SK-N-SH (cell line): ENCODE results near the gene TAF1B. TPM values are rescaled to one million over a fixed set of nuclear protein-coding genes. Genes with fewer than 3 reads are reported as not detected.

Experiments used
- CTCF ChIA-PET: fragments of 300-600, 350-600 bp; formaldehyde crosslinking; extraction: SDS; loops from one replicate; lab custom pipeline; 2021; lab: Yijun Ruan, JAX
- POLR2A ChIA-PET: fragments of 350-600 bp; sonication (Branson Sonifier 250); formaldehyde crosslinking; extraction: SDS; loops from one replicate; lab custom pipeline; 2020; ENCODE audit warnings: antibody characterized with exemption, inconsistent platforms; lab: Yijun Ruan, JAX
- DNase-seq: peaks from one replicate; pipeline ENCODE4 v3.0.0; 2012
- H2AFZ ChIP-seq: fragments of 200-600 bp; sonication (generic); 2 replicates; pipeline ENCODE4 v1.8.1; 2016; ENCODE audit warnings: antibody characterized with exemption, mild to moderate bottlenecking, low read depth
- H3F3A ChIP-seq: fragments of 200-600 bp; sonication (generic); replicated peaks from 2 replicates; pipeline ENCODE3; 2016; ENCODE audit warnings: antibody characterized with exemption, mild to moderate bottlenecking; ENCODE audit not compliant: insufficient read depth
- H3K27ac ChIP-seq, 2 experiments: fragments of 200-500 bp in 1 of 2; fragments of 200-600 bp in 1 of 2; sonication (Bioruptor generic) in 1 of 2; sonication (generic), shearing (Covaris generic) in 1 of 2; 2 replicates each; pipeline versions ENCODE4 v1.5.1 to v1.6.1; 2014 to 2016; ENCODE audit warnings: low read depth in 2 of 2, inconsistent platforms in 1 of 2, low read length in 1 of 2, mild to moderate bottlenecking in 1 of 2, mixed read lengths in 1 of 2
- H3K27me3 ChIP-seq: fragments of 200-600 bp; sonication (generic), shearing (Covaris generic); 2 replicates; pipeline ENCODE4 v1.6.1; 2016; ENCODE audit warnings: mixed run types; ENCODE audit not compliant: insufficient read depth
- H3K36me3 ChIP-seq, 2 experiments: fragments of 200-500 bp in 1 of 2; fragments of 200-600 bp in 1 of 2; sonication (Bioruptor generic) in 1 of 2; sonication (generic) in 1 of 2; replicated peaks in 1 of 2; 2 replicates each; pipeline versions ENCODE3 to v1.5.1; 2014 to 2016; ENCODE audit warnings: low read length in 1 of 2, mild to moderate bottlenecking in 1 of 2; ENCODE audit not compliant: insufficient read depth in 2 of 2, control insufficient read depth in 1 of 2
- H3K4me1 ChIP-seq, 2 experiments: fragments of 200-500 bp in 1 of 2; fragments of 200-600 bp in 1 of 2; sonication (Bioruptor generic) in 1 of 2; sonication (generic), shearing (Covaris generic) in 1 of 2; 2 replicates each; pipeline versions ENCODE4 v1.5.1 to v1.6.1; 2014 to 2016; ENCODE audit warnings: low read depth in 1 of 2, low read length in 1 of 2, mixed run types in 1 of 2; ENCODE audit not compliant: insufficient read depth in 2 of 2, control insufficient read depth in 1 of 2
- H3K4me2 ChIP-seq: fragments of 200-600 bp; sonication (generic), shearing (Covaris generic); 2 replicates; pipeline ENCODE4 v1.6.1; 2017; ENCODE audit warnings: mixed run types
- H3K4me3 ChIP-seq, 2 experiments: fragments of 200-500 bp in 1 of 2; fragments of 200-600 bp in 1 of 2; sonication (Bioruptor generic) in 1 of 2; sonication (generic), shearing (Covaris generic) in 1 of 2; 2 replicates each; pipeline versions ENCODE4 v1.5.1 to v1.8.1; 2014 to 2016; ENCODE audit warnings: low read depth in 2 of 2, inconsistent platforms in 1 of 2, low read length in 1 of 2, mild to moderate bottlenecking in 1 of 2, mixed read lengths in 1 of 2, moderate library complexity in 1 of 2
- H3K79me2 ChIP-seq: fragments of 200-600 bp; sonication (generic); 2 replicates; pipeline ENCODE4 v1.8.1; 2017; ENCODE audit warnings: mild to moderate bottlenecking; ENCODE audit not compliant: insufficient read depth
- H3K9ac ChIP-seq: fragments of 200-600 bp; sonication (generic); 2 replicates; pipeline ENCODE4 v1.6.1; 2017; ENCODE audit warnings: mixed run types
- H3K9me2 ChIP-seq: fragments of 200-600 bp; sonication (generic); 2 replicates; pipeline ENCODE4 v1.6.1; 2017; ENCODE audit warnings: mixed run types
- H3K9me3 ChIP-seq: fragments of 200-600 bp; sonication (generic); 2 replicates; pipeline ENCODE4 v1.6.1; 2017; ENCODE audit warnings: mixed run types, mild to moderate bottlenecking, moderate library complexity
- H4K20me1 ChIP-seq: fragments of 200-600 bp; sonication (generic); 2 replicates; pipeline ENCODE4 v1.6.1; 2017; ENCODE audit warnings: mild to moderate bottlenecking, mixed run types; ENCODE audit not compliant: insufficient read depth
- CHD2 ChIP-seq: fragments of 150-350 bp; IDR thresholded peaks from 2 replicates; pipeline ENCODE4 v1.6.1; 2018; ENCODE audit warnings: low read length; ENCODE audit not compliant: partially characterized antibody
- EP300 ChIP-seq, 2 experiments: IDR thresholded peaks; 2 replicates each; pipeline versions ENCODE4 v1.4.0 to v1.6.1; 2012; ENCODE audit warnings: borderline replicate concordance in 1 of 2, low read depth in 1 of 2, low read length in 1 of 2
- FOSL2 ChIP-seq: IDR thresholded peaks from 2 replicates; pipeline ENCODE4 v1.4.0; 2012; ENCODE audit warnings: low read depth, mild to moderate bottlenecking, moderate library complexity, borderline replicate concordance
- GATA2 ChIP-seq: sonication (generic); formaldehyde crosslinking; IDR thresholded peaks from 2 replicates; pipeline ENCODE4 v1.5.0; 2020; ENCODE audit warnings: mild to moderate bottlenecking, missing genetic modification reagents
- IRF3 ChIP-seq: fragments of 150-350 bp; IDR thresholded peaks from 2 replicates; pipeline ENCODE4 v1.6.1; 2016; ENCODE audit warnings: mild to moderate bottlenecking, low read depth, low read length
- JUND ChIP-seq: IDR thresholded peaks from 2 replicates; pipeline ENCODE4 v1.4.0; 2012
- NFIC ChIP-seq: IDR thresholded peaks from 2 replicates; pipeline ENCODE4 v1.4.0; 2012; ENCODE audit warnings: borderline replicate concordance
- POLR2AphosphoS5 ChIP-seq: IDR thresholded peaks from 2 replicates; pipeline ENCODE4 v1.6.1; 2012; ENCODE audit warnings: low read depth, low read length
- RCOR1 ChIP-seq: fragments of 150-350 bp; IDR thresholded peaks from 2 replicates; pipeline ENCODE4 v1.6.1; 2017; ENCODE audit warnings: antibody characterized with exemption, low read length
- SIN3A ChIP-seq: IDR thresholded peaks from 2 replicates; pipeline ENCODE4 v1.6.1; 2012; ENCODE audit warnings: low read depth, mild to moderate bottlenecking, low read length, moderate library complexity, borderline replicate concordance
- SMC3 ChIP-seq: IDR thresholded peaks from 2 replicates; pipeline ENCODE4 v1.6.1; 2012; ENCODE audit warnings: low read depth, low read length, improper control_type of control experiment
- TAF1 ChIP-seq: IDR thresholded peaks from 2 replicates; pipeline ENCODE4 v1.6.1; 2012; ENCODE audit warnings: low read depth, mild to moderate bottlenecking, low read length, moderate library complexity, borderline replicate concordance
- TEAD4 ChIP-seq: IDR thresholded peaks from 2 replicates; pipeline ENCODE4 v1.4.0; 2012; ENCODE audit warnings: mild to moderate bottlenecking, borderline replicate concordance; ENCODE audit not compliant: insufficient read depth
- ZBTB33 ChIP-seq: IDR thresholded peaks from 2 replicates; pipeline ENCODE4 v1.4.0; 2012; ENCODE audit warnings: low read depth, borderline replicate concordance
- WGBS: methylation state at CpG from one replicate; pipeline ENCODE4 v1.1.6; 2017; ENCODE audit warnings: low lambda C conversion rate; 5-methylcytosine and 5-hydroxymethylcytosine counted together
- polyA plus RNA-seq, 3 experiments: library from polyadenylated mRNA; depleted of rRNA; stranded (reverse); fragments of >200 nt; gene quantifications; 2 replicates each; pipeline ENCODE4 v1.2.3, GENCODE V29; 2012
- TF ChIP-seq, protein P1 (sequence below): IDR thresholded peaks from 2 replicates; pipeline ENCODE4 v1.4.0; 2012; ENCODE audit warnings: low read depth

The TAF1B gene
- polyA plus RNA-seq, 1 of the 3 experiments (the other 2 are of a cell fraction): 7.8 TPM

DNA sequence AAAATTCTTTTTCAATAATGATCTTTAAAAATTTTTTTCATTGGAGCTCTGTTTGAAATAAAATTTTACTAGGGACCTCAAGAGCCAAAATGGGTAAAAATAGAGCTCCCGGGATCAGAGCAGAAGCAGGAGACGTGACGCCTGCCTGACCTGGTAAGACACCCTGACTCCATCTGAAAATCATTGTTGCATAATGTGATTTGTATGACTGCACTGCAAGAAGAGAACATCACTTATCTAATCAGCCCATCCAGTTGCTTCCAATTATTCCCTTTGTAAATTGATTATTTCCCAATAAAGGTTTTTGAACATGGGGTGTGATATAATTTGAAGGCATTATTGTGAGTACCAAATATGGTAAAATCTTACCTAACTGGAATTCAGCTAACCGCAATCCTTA, 17.1 kb upstream of the TAF1B start:
- Histone ChIP-seq H3K27me3 (no peaks in the 10 kb centered on the region), H3K27ac (no peak overlapping the region), H3K4me1 (peaks cover 0 to 2% of the 10 kb centered on the region in 2 experiments; a peak in 1 of 4 replicates), H2AFZ (no peak overlapping the region), H4K20me1 (no peaks in the 10 kb centered on the region), H3K9ac (no peak overlapping the region), H3K9me3 (no peaks in the 10 kb centered on the region), H3K79me2 (no peaks in the 10 kb centered on the region), H3K36me3 (no peaks in the 10 kb centered on the region), H3K4me3 (no peak overlapping the region), H3K4me2 (no peak overlapping the region), H3F3A (no peaks in the 10 kb centered on the region), H3K9me2 (no peaks in the 10 kb centered on the region)
- TF ChIP-seq FOSL2 (no peak), ZBTB33 (no peak), RCOR1 (peak; percentile 83), GATA2 (CRISPR knock-in tag) (peak; percentile 76), CHD2 (peak; percentile 85), EP300 (IDR thresholded peaks at IDR 0.05; ENCODE audit: borderline replicate concordance in 1 of 2, low read depth in 1 of 2, low read length in 1 of 2) (peak in 1 of 2 experiments; percentile 83; a peak in 1 of 4 replicates)
- CTCF ChIA-PET: interaction anchor here (0.6 to 6.8 kb wide), 10 partner anchors 12 to 222 kb away, joined by 3 to 62 read pairs (median 4); partner anchors contain the start of gene TAF1B
- WGBS: 63% methylated on average over 4 of the region's 4 CpGs
- peak; percentile 63 for DNase-seq
- POLR2A ChIA-PET: interaction anchor here (0.6 to 1.0 kb wide), 2 partner anchors 17 to 591 kb away, joined by 3 to 4 read pairs; partner anchors contain the start of gene TAF1B

DNA sequence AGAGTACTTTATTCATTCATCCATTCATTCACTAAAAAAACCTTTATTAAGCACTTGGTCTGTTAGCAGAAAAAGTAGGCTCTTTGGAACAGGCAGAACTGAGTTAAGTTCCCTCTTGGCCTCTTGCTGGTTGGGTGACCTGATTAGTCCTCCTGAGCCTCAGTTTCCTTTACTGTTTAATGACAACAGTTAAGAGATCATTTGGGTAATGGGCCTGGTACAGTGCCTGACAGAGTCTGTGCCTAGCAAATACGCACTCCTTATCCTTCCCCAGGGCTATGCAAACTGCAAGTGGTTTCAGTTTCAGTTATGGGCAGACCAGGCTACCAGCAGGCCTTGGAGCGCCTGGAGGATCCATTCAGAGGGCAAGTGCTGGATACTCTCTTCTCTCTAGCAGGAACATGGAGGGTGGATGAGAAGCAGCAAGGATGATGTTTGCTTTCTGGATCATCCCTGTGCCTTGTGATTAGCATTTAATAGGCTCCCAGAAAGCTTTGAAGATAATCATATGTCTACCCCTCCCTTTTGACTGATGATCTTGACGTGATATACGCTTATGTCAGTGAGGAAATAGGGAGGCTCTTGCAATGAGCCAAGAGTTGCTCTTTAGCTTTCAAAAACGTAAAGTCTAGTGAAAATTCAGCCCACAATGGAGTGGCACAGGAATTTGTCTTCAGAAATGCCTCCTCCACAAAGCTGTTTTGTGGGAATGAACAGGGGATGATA, 12.4 kb upstream of the TAF1B start:
- H3K4me3 ChIP-seq: no peak overlapping the region
- H3K9me2 ChIP-seq: no peaks in the 10 kb centered on the region
- peaks cover 0 to 2% of the 10 kb centered on the region in 2 experiments; a peak in 1 of 4 replicates for H3K4me1 ChIP-seq
- CTCF ChIA-PET: interaction anchor here (1.3 to 6.8 kb wide), 6 partner anchors 13 to 242 kb away, joined by 3 to 62 read pairs (median 6); partner anchors contain the start of gene TAF1B
- H3K79me2 ChIP-seq: no peaks in the 10 kb centered on the region
- WGBS: 82% methylated on average over 5 of the region's 5 CpGs
- no peak overlapping the region for H3K27ac ChIP-seq
- H3K9ac ChIP-seq: no peak overlapping the region
- no peak for DNase-seq
- no peak for TF ChIP-seq NFIC
- TF ChIP-seq SMC3: no peak
- TF ChIP-seq RCOR1: no peak
- no peak for TF ChIP-seq POLR2AphosphoS5
- no peak for TF ChIP-seq SIN3A
- TF ChIP-seq, protein P1, sequence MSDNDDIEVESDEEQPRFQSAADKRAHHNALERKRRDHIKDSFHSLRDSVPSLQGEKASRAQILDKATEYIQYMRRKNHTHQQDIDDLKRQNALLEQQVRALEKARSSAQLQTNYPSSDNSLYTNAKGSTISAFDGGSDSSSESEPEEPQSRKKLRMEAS: no peak
- TF ChIP-seq TAF1: no peak
- TF ChIP-seq TEAD4: no peak
- no peak for TF ChIP-seq JUND
- TF ChIP-seq IRF3: no peak
- no peaks in the 10 kb centered on the region; the same call in 1 of the 2 replicates for H3K27me3 ChIP-seq
- H3K4me2 ChIP-seq: no peak overlapping the region
- H3K36me3 ChIP-seq: no peaks in the 10 kb centered on the region
- no peaks in the 10 kb centered on the region for H3K9me3 ChIP-seq
- H4K20me1 ChIP-seq: no peaks in the 10 kb centered on the region
- POLR2A ChIA-PET: interaction anchor here (1.0 kb wide), 1 partner anchor 13 kb away, joined by 5 read pairs; the partner anchor contains the start of gene TAF1B
- no peak overlapping the region for H2AFZ ChIP-seq
- no peaks in the 10 kb centered on the region for H3F3A ChIP-seq
